HG03095 (cell line): ENCODE data around the gene KIF11.
"Not testable (repeated sequence)": the region's sequence is repeated elsewhere in the genome, so short reads cannot be mapped to it uniquely, and the experiment has no call there.

Experiments
- ATAC-seq: cut with Tn5 transposase; IDR thresholded peaks from one replicate; pipeline ENCODE4 v1.9.1; 2021; ENCODE audit warnings: moderate library complexity; ENCODE audit not compliant: unreplicated experiment

KIF11 gene

GRCh38 chr10:92592761-92593618 is at the start of gene KIF11:
Gene KIF11, plus strand, starts transcription at chr10:92593130. Its CDS starts 246 bp downstream, at chr10:92593376.
- peak; percentile 71 for ATAC-seq

DNA sequence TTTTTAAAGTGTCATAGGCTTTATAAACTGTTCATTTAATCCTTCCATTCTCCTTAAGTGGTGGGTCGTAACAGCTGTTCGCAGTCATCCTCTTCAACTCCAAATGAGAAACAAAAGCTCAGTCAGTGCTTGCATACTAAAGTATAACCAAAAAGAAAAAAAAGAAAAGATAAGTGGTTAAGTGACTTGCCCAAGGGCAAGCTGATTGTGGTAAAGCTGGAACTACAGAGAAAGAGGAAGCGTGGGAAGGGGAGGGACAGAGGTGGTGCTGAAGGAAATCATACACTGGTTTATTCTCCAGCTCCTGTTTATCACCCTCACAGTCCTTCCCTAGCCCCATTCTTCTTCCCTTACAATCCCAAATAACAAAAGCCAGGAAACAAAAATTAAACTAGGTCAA is 48.6 kb upstream of the KIF11 start:
- no peak for ATAC-seq

DNA sequence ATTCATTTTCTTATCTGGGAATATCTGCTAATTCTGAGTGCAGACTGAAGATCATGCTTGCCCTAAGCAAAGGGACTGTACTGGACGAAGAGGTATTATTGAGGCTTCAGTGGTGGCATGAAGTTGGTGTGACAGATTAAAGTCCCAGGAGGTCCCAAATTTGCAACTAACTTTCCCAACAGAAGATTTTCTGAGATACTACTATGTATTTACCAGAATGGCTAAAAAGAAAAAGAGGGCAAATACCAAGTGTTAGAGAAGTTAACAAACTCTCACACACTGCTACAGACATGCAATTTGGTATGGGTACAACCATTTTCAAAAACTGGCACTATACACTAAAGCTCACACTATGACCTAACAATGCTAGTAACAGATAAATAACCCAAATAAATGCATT is 47.4 kb upstream of the KIF11 start:
- ATAC-seq, result no peak

GRCh38 chr10:92547676-92548075 is 45.3 kb upstream of the KIF11 start:
- ATAC-seq, result no peak

- ATAC-seq, result no peak
Measured at GRCh38 chr10:92550924-92551323, 42.0 kb upstream of the KIF11 start.

GRCh38 chr10:92552310-92552709 is 40.6 kb upstream of the KIF11 start:
- ATAC-seq, result no peak

- no peak for ATAC-seq
Measured at GRCh38 chr10:92553959-92554358, 39.0 kb upstream of the KIF11 start.

DNA sequence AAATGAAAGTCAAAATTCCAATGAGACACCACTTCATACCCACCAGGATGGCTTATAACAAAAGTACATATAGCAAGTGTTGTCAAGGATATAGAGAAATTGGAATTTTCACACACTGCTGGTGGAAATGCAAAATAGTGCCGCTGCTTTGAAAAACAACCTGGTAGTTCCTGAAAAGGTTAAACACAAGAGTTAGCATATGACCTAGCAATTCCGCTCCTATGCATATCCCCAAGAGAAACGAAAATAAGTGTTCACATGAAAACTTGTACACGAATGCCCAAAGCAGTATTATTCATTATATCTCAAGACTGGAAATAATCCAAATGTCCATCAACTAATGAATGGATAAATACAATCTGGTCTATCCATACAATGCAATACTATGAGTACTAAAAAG is 33.9 kb upstream of the KIF11 start:
- ATAC-seq, result no peak

- ATAC-seq, result no peak
Measured at GRCh38 chr10:92562424-92562823, 30.5 kb upstream of the KIF11 start.

DNA sequence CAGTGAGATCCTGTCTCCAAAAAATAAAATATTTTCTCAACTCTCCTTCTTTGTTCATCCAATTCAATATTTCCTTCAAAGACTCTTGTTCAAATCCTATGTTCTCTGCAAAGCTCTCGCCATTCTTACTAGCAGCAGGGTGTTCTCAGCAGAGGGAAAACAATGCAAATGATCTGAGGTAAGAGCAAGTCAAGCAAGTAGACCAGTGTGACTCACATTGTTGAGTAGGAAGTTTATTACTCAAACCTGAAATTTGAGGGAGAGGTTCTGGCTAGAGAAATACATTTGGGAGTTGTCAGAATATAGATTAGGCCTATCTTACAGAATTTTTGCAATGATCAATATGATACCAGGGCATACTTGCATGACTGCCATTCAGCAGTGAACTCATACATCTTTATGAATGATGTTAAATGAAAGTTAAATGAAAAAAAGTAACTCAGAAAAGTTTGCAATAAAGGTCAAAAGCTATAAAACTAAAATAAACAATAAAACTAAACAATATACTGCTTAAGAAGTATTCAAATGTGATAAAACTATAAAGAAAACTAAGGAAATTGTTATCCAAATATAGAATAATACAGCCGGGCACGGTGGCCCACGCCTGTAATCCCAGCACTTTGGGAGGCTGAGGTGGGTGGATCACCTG is 24.9 kb upstream of the KIF11 start:
- ATAC-seq, result peak; percentile 67

DNA sequence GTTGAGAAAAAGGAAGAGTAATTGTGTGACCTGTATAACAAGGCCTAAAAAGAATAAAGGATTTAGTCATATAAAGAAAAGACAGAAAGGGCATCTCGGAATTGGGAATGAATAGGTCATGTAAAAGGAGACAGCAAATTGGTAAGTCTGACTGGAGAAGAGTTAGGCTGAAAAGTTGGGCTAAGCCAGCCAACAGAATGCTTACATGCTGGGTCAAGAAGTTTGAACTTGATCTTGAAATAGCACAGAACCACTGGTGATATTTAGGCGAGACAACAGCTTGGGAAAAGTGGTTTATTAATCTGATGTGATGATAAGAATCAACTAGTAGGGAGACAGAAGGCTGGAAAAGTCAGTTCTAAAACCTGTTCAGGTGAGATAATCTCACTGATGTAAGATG is 23.9 kb upstream of the KIF11 start:
- ATAC-seq, result no peak

GRCh38 chr10:92569663-92570062 is 23.3 kb upstream of the KIF11 start:
- ATAC-seq, result not testable (repeated sequence)

DNA sequence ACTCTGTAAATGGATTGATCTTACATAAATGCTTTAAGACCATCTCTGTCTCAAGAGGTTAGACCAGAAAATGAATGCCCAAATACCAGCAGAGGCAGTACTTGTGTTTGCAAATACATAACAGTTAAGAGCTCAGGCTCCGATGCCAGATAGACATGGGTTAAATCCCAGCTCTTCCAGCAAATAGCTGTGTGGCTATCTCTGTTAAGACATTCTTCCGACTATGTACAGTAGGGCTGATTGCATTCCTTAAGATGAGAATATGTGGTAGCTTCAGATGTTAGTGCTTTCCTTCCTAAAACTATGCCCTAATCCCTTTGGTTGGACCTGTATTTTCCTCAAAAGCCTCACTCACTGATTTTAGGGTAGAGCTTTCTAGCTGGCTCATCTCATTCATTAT is 21.3 kb upstream of the KIF11 start:
- no peak for ATAC-seq

- ATAC-seq, result no peak
Measured at GRCh38 chr10:92572362-92573090, 20.4 kb upstream of the KIF11 start.

- no peak for ATAC-seq
Measured at GRCh38 chr10:92573091-92573797, 19.7 kb upstream of the KIF11 start.

- ATAC-seq, result peak; percentile 68
Measured at GRCh38 chr10:92573798-92574547, 19.0 kb upstream of the KIF11 start, which contains the start of gene IDE. Gene IDE, minus strand, starts transcription at chr10:92574093. Its CDS starts 74 bp downstream, at chr10:92574019.

- peak; percentile 21 for ATAC-seq
Measured at GRCh38 chr10:92574548-92575261, 18.2 kb upstream of the KIF11 start.

- no peak for ATAC-seq
Measured at GRCh38 chr10:92575961-92576360, 17.0 kb upstream of the KIF11 start.

- ATAC-seq, result not testable (repeated sequence)
Measured at GRCh38 chr10:92582347-92582746, 10.6 kb upstream of the KIF11 start.
